HCT116 (cell line): ENCODE data around the gene KCMF1. TPM values are rescaled to one million over a fixed set of nuclear protein-coding genes. Genes with fewer than 3 reads are reported as not detected.

Experiments
- ATAC-seq: fragments of 200-7000 bp; cut with Tn5 transposase; 2 replicates; pipeline ENCODE4 v1.9.1; 2020; ENCODE audit warnings: mild to moderate bottlenecking, moderate library complexity
- BruUV-seq: library from RNA; stranded (reverse); fragments of 400-500 nt; replicated peaks from 2 replicates; lab custom pipeline; 2021; lab: Mats Ljungman, UMichigan
- CTCF ChIA-PET: fragments of 300-600 bp; sonication (Branson Sonifier 250); formaldehyde crosslinking; loops from one replicate; lab custom pipeline; 2021; ENCODE audit warnings: antibody characterized with exemption; lab: Charles Lee
- POLR2A ChIA-PET: fragments of 300-600, 350-600 bp; sonication (Branson Sonifier 250); formaldehyde crosslinking; loops from one replicate; lab custom pipeline; 2021; ENCODE audit warnings: antibody characterized with exemption; lab: Charles Lee
- RAD21 ChIA-PET, 2 experiments: fragments of 300-600 bp; sonication (Branson Sonifier 250); formaldehyde crosslinking; loops; one replicate each; lab custom pipeline; 2023; ENCODE audit warnings: low total read pairs in 2 of 2; ENCODE audit not compliant: uncharacterized antibody in 2 of 2, unreplicated experiment in 2 of 2, low non-redundant PET in 1 of 2; lab: Charles Lee
- DNase-seq: peaks from one replicate; pipeline ENCODE4 v3.0.0-alpha.2; 2010; ENCODE audit warnings: low read depth, low spot score
- H2AFZ ChIP-seq: fragments of 200-600 bp; shearing (Covaris generic), sonication (generic); 2 replicates; pipeline ENCODE4 v1.6.1; 2017; ENCODE audit warnings: low read depth, mixed run types, mixed read lengths, antibody characterized with exemption, low read length; ENCODE audit not compliant: poor library complexity, severe bottlenecking
- H3K27ac ChIP-seq: 2 replicates; pipeline ENCODE4 v1.5.1; 2012; ENCODE audit warnings: low read depth, low read length
- H3K27me3 ChIP-seq: fragments of 200-600 bp; sonication (generic); 2 replicates; pipeline ENCODE4 v1.6.1; 2016; ENCODE audit warnings: mixed run types, low read length, mixed read lengths; ENCODE audit not compliant: insufficient read depth
- H3K36me3 ChIP-seq, 2 experiments: fragments of 200-500 bp in 1 of 2; fragments of 200-600 bp in 1 of 2; sonication (Bioruptor generic) in 1 of 2; sonication (generic) in 1 of 2; 2 replicates each; pipeline versions ENCODE4 v1.5.1 to v1.6.1; 2014 to 2016; ENCODE audit warnings: low read length in 2 of 2, inconsistent platforms in 1 of 2, mixed read lengths in 1 of 2, mixed run types in 1 of 2; ENCODE audit not compliant: insufficient read depth in 2 of 2, control insufficient read depth in 1 of 2
- H3K4me1 ChIP-seq, 2 experiments: fragments of 200-600 bp in 1 of 2; sonication (generic) in 1 of 2; 2 replicates each; pipeline versions ENCODE4 v1.5.1 to v1.6.1; 2012 to 2017; ENCODE audit warnings: low read length in 2 of 2, inconsistent platforms in 1 of 2, mild to moderate bottlenecking in 1 of 2, mixed read lengths in 1 of 2, mixed run types in 1 of 2, moderate library complexity in 1 of 2; ENCODE audit not compliant: insufficient read depth in 2 of 2, control insufficient read depth in 1 of 2
- H3K4me2 ChIP-seq: fragments of 200-600 bp; sonication (generic); 2 replicates; pipeline ENCODE4 v1.6.1; 2017; ENCODE audit warnings: mixed run types, low read length, mixed read lengths
- H3K4me3 ChIP-seq, 2 experiments: fragments of 200-600 bp in 1 of 2; sonication (generic) in 1 of 2; replicated peaks in 1 of 2; 2 replicates each; pipeline ENCODE4 v1.5.1; 2011 to 2016; ENCODE audit warnings: low read length in 2 of 2, control low read depth in 1 of 2, low read depth in 1 of 2, mild to moderate bottlenecking in 1 of 2, mixed read lengths in 1 of 2, mixed run types in 1 of 2
- H3K79me2 ChIP-seq: fragments of 200-600 bp; sonication (generic); 2 replicates; pipeline ENCODE4 v1.6.1; 2017; ENCODE audit warnings: mild to moderate bottlenecking, mixed run types, low read length, moderate library complexity, mixed read lengths; ENCODE audit not compliant: insufficient read depth
- H3K9ac ChIP-seq: fragments of 200-600 bp; sonication (generic); 2 replicates; pipeline ENCODE4 v1.6.1; 2016; ENCODE audit warnings: low read length, mixed read lengths
- H3K9me2 ChIP-seq: fragments of 200-600 bp; sonication (generic), shearing (Covaris generic); 2 replicates; pipeline ENCODE4 v1.6.1; 2017; ENCODE audit warnings: mixed run types, mild to moderate bottlenecking, moderate library complexity; ENCODE audit not compliant: insufficient read depth
- H3K9me3 ChIP-seq, 2 experiments: fragments of 200-500 bp in 1 of 2; fragments of 200-600 bp in 1 of 2; sonication (Bioruptor generic) in 1 of 2; sonication (generic) in 1 of 2; 2 replicates each; pipeline ENCODE4 v1.6.1; 2014 to 2017; ENCODE audit warnings: low read length in 2 of 2, mixed read lengths in 2 of 2, inconsistent platforms in 1 of 2, low read depth in 1 of 2, mild to moderate bottlenecking in 1 of 2, mixed run types in 1 of 2, moderate library complexity in 1 of 2; ENCODE audit not compliant: control insufficient read depth in 1 of 2, insufficient read depth in 1 of 2
- H4K20me1 ChIP-seq: fragments of 200-600 bp; sonication (generic), shearing (Covaris generic); 2 replicates; pipeline ENCODE4 v1.6.1; 2017; ENCODE audit warnings: mixed run types, mild to moderate bottlenecking, moderate library complexity; ENCODE audit not compliant: insufficient read depth
- ATF3 ChIP-seq: IDR thresholded peaks from 2 replicates; pipeline ENCODE4 v1.6.1; 2012
- CEBPB ChIP-seq: IDR thresholded peaks from 2 replicates; pipeline ENCODE4 v1.6.1; 2012; ENCODE audit warnings: low read depth
- FOSL1 ChIP-seq: IDR thresholded peaks from 2 replicates; pipeline ENCODE4 v1.6.1; 2012; ENCODE audit warnings: low read depth
- JUND ChIP-seq: IDR thresholded peaks from 2 replicates; pipeline ENCODE4 v1.6.1; 2012
- MAX ChIP-seq: IDR thresholded peaks from 2 replicates; pipeline ENCODE4 v1.6.1; 2012
- POLR2AphosphoS5 ChIP-seq: IDR thresholded peaks from 2 replicates; pipeline ENCODE4 v1.6.1; 2011; ENCODE audit warnings: mild to moderate bottlenecking, low read depth, low read length, moderate library complexity
- SRF ChIP-seq: IDR thresholded peaks from 2 replicates; pipeline ENCODE4 v1.6.1; 2012; ENCODE audit warnings: low read depth
- intact Hi-C: fragments of 100-400 bp; cut with micrococcal nuclease; formaldehyde crosslinking; loops from 2 replicates; pipeline ENCODE4 v1.10.0; 2022
- total RNA-seq: library from RNA; stranded (reverse); gene quantifications from one replicate; pipeline ENCODE4 v1.2.1, GENCODE V29; 2021; ENCODE audit not compliant: unreplicated experiment

KCMF1 gene
- total RNA-seq, 1 experiment from 2014 or later = 119 TPM

DNA sequence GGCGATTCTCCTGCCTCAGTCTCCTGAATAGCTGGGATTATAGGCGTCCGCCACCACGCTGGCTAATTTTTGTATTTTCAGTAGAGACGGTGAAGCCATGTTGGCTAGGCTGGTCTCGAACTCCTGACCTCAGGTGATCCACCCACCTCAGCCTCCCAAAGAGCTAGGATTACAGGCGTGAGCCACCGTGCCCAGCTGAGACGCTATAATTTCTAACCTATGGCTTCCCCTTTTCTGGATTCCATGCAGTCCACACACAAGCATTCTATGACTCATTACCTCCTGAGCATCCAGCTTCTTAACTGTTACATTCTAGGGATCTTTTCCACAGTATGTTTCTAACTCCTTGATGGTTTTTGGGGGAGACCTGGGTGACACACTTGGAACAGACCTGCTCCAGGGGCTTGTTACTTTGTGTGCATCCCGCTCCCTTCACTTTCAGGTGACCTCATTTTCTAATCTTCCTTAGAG, 11.8 kb upstream of the KCMF1 start:
- Histone ChIP-seq H3K9me3 (no peaks in the 10 kb centered on the region), H3K9ac (peak overlapping the region; percentile 63), H3K4me3 (peak overlapping the region; percentile 11 to 45; a peak in 3 of 4 replicates)

DNA sequence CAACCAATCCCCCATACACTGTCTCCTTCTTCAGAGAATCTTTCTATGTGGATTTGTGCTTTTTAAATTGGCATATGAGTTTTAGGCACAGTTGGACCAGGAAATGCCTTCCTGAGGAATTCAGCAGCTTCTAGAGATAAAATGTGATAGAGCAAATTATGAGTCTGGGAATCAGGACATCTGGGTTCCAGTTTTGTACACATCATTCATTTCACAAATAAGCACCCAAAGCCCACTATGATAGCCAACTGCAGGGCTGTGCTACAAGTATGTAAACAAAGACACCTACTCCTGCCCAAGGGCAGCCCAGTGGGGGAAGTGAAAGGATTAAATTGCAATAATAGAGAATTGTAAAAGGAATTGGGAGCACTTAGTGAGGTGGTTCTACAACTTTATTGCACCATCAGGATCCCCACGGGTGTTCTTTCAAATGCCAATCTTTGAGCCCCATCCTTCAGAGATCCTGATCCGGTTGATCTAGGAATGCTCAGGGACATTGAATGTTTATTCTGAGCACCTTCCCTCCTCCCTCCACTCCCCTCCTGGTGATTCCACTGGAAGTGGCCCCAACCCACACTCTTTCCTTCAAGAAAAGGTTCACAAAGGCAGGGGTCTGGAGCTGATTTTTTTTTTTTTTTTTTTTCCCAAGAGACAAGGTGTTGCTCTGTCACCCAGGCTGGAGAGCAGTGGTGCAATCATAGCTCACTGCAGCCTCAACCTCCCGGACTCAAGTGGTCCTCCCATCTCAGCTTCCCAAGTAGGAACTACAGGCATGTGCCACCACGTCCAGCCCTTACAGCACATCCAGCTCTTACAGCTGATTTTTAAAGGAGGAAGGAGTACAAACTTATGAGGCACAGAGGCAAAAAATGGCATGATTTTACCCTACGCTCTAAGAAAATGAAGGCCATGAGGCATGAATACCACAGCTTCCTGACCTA, 11.1 kb upstream of the KCMF1 start:
- intact Hi-C loops = no loop called here
- no peak; the same call in 1 of the 2 replicates for ATAC-seq
- TF ChIP-seq ATF3 (no peak), CEBPB (peak; percentile 28; the same call in 1 of the 2 replicates)
- TF ChIP-seq, all 23 proteins: peak for 1
- Histone ChIP-seq H3K27ac (peak overlapping the region; percentile 83), H3K9ac (peak overlapping the region; percentile 63), H3K4me1 (peaks cover 42 to 76% of the 10 kb centered on the region in 2 experiments), H3K9me2 (no peaks in the 10 kb centered on the region), H3K4me3 (peak overlapping the region in 1 of 2 experiments; percentile 45; a peak in 1 of 4 replicates), H3K36me3 (no peaks in the 10 kb centered on the region), H3K79me2 (no peaks in the 10 kb centered on the region), H3K27me3 (no peaks in the 10 kb centered on the region), H2AFZ (no peak overlapping the region), H3K4me2 (peak overlapping the region; percentile 81), H3K9me3 (no peaks in the 10 kb centered on the region), H4K20me1 (no peaks in the 10 kb centered on the region)
- BruUV-seq = no TSS peak
- ChIA-PET RAD21 (interaction anchor here in 1 of 2 experiments (2.1 kb wide), 1 partner anchor 13 kb away, joined by 8 read pairs; no protein-coding TSS in a partner anchor), CTCF (interaction anchor here (1.6 to 3.1 kb wide), 2 partner anchors 10 to 34 kb away, joined by 4 to 29 read pairs; no protein-coding TSS in a partner anchor), POLR2A (interaction anchor here (0.7 to 5.5 kb wide), 6 partner anchors 9 to 52 kb away, joined by 3 to 67 read pairs (median 8); partner anchors contain the start of gene KCMF1)
- no peak for DNase-seq

More for the DNA sequence above, 11.8 kb upstream of the KCMF1 start:
- Histone ChIP-seq H3K27me3 (no peaks in the 10 kb centered on the region), H3K27ac (peak overlapping the region; percentile 83), H4K20me1 (no peaks in the 10 kb centered on the region), H3K9me2 (no peaks in the 10 kb centered on the region), H2AFZ (no peak overlapping the region), H3K4me2 (peak overlapping the region; percentile 81), H3K4me1 (peaks cover 42 to 69% of the 10 kb centered on the region in 2 experiments), H3K36me3 (no peaks in the 10 kb centered on the region), H3K79me2 (no peaks in the 10 kb centered on the region)
- CTCF ChIA-PET = interaction anchor here (1.6 to 3.1 kb wide), 3 partner anchors 10 to 33 kb away, joined by 4 to 29 read pairs (median 8); no protein-coding TSS in a partner anchor
- no TSS peak for BruUV-seq
- TF ChIP-seq CEBPB = no peak
- TF ChIP-seq POLR2AphosphoS5 = peak; percentile 53
- peak; percentile 68; the same call in 1 of the 2 replicates for TF ChIP-seq JUND
- peak; percentile 55 for TF ChIP-seq FOSL1
- no peak for TF ChIP-seq MAX
- TF ChIP-seq SRF = no peak
- ATAC-seq (peak; percentile 41), DNase-seq (peak; percentile 57)
- POLR2A ChIA-PET = interaction anchor here (0.7 to 5.5 kb wide), 8 partner anchors 10 to 61 kb away, joined by 3 to 67 read pairs (median 6); partner anchors contain the start of gene KCMF1
- RAD21 ChIA-PET = interaction anchor here in 1 of 2 experiments (2.1 kb wide), 1 partner anchor 13 kb away, joined by 8 read pairs; no protein-coding TSS in a partner anchor
- intact Hi-C loops = no loop called here
